Measurements from ENCODE around the gene DUSP1. TPM values are rescaled to one million over a fixed set of nuclear protein-coding genes. Genes with fewer than 3 reads are reported as not detected.

DUSP1 gene
- total and polyA plus RNA-seq, 2 of the 13 experiments (the other 11 are each of a cell fraction or from before 2014, with no cell fraction given), result 27.1 to 55.5 TPM

DNA sequence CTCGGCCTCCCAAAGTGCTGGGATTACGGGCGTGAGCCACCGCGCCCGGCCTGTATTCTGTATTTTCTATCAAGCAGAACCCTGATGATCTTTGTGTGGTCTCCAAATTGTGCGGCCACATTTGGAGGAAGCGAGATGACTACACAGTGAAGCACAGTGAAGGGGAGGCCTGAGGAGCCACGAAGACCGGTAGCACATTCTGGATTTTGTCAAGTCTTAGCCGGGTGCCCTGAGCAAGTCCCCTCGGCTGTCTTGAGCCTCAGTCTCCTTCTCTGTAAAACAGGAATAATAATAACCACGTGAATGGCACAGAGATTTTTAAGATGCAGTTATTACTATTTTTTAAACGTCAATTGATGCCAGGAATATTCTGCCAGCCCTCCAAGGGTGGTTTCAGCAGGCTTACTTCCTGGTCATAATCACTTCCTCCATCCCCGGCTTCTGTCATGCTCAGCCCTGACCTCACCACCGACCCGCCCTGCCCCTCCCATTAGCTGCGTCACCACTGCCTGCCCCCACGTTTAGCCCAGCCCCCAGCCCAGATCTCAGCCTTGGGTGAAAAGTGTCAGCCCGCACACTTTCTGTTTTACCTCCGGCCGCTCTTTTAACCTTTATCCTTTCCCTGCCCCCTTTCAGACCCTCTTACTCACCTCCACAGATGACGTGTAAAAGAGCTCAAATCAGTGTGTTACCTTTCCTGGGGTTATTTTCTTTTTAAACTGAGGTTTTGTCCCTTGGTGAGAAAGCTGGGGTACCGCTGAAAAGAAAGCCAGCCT, 36.1 kb upstream of the DUSP1 start (continued):
- TF ChIP-seq, protein P1, sequence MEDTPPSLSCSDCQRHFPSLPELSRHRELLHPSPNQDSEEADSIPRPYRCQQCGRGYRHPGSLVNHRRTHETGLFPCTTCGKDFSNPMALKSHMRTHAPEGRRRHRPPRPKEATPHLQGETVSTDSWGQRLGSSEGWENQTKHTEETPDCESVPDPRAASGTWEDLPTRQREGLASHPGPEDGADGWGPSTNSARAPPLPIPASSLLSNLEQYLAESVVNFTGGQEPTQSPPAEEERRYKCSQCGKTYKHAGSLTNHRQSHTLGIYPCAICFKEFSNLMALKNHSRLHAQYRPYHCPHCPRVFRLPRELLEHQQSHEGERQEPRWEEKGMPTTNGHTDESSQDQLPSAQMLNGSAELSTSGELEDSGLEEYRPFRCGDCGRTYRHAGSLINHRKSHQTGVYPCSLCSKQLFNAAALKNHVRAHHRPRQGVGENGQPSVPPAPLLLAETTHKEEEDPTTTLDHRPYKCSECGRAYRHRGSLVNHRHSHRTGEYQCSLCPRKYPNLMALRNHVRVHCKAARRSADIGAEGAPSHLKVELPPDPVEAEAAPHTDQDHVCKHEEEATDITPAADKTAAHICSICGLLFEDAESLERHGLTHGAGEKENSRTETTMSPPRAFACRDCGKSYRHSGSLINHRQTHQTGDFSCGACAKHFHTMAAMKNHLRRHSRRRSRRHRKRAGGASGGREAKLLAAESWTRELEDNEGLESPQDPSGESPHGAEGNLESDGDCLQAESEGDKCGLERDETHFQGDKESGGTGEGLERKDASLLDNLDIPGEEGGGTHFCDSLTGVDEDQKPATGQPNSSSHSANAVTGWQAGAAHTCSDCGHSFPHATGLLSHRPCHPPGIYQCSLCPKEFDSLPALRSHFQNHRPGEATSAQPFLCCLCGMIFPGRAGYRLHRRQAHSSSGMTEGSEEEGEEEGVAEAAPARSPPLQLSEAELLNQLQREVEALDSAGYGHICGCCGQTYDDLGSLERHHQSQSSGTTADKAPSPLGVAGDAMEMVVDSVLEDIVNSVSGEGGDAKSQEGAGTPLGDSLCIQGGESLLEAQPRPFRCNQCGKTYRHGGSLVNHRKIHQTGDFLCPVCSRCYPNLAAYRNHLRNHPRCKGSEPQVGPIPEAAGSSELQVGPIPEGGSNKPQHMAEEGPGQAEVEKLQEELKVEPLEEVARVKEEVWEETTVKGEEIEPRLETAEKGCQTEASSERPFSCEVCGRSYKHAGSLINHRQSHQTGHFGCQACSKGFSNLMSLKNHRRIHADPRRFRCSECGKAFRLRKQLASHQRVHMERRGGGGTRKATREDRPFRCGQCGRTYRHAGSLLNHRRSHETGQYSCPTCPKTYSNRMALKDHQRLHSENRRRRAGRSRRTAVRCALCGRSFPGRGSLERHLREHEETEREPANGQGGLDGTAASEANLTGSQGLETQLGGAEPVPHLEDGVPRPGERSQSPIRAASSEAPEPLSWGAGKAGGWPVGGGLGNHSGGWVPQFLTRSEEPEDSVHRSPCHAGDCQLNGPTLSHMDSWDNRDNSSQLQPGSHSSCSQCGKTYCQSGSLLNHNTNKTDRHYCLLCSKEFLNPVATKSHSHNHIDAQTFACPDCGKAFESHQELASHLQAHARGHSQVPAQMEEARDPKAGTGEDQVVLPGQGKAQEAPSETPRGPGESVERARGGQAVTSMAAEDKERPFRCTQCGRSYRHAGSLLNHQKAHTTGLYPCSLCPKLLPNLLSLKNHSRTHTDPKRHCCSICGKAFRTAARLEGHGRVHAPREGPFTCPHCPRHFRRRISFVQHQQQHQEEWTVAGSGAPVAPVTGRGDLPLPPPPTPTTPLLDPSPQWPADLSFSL (CRISPR knock-in tag; IDR thresholded peaks at IDR 0.05), result no peak
- TF ChIP-seq, protein P2, sequence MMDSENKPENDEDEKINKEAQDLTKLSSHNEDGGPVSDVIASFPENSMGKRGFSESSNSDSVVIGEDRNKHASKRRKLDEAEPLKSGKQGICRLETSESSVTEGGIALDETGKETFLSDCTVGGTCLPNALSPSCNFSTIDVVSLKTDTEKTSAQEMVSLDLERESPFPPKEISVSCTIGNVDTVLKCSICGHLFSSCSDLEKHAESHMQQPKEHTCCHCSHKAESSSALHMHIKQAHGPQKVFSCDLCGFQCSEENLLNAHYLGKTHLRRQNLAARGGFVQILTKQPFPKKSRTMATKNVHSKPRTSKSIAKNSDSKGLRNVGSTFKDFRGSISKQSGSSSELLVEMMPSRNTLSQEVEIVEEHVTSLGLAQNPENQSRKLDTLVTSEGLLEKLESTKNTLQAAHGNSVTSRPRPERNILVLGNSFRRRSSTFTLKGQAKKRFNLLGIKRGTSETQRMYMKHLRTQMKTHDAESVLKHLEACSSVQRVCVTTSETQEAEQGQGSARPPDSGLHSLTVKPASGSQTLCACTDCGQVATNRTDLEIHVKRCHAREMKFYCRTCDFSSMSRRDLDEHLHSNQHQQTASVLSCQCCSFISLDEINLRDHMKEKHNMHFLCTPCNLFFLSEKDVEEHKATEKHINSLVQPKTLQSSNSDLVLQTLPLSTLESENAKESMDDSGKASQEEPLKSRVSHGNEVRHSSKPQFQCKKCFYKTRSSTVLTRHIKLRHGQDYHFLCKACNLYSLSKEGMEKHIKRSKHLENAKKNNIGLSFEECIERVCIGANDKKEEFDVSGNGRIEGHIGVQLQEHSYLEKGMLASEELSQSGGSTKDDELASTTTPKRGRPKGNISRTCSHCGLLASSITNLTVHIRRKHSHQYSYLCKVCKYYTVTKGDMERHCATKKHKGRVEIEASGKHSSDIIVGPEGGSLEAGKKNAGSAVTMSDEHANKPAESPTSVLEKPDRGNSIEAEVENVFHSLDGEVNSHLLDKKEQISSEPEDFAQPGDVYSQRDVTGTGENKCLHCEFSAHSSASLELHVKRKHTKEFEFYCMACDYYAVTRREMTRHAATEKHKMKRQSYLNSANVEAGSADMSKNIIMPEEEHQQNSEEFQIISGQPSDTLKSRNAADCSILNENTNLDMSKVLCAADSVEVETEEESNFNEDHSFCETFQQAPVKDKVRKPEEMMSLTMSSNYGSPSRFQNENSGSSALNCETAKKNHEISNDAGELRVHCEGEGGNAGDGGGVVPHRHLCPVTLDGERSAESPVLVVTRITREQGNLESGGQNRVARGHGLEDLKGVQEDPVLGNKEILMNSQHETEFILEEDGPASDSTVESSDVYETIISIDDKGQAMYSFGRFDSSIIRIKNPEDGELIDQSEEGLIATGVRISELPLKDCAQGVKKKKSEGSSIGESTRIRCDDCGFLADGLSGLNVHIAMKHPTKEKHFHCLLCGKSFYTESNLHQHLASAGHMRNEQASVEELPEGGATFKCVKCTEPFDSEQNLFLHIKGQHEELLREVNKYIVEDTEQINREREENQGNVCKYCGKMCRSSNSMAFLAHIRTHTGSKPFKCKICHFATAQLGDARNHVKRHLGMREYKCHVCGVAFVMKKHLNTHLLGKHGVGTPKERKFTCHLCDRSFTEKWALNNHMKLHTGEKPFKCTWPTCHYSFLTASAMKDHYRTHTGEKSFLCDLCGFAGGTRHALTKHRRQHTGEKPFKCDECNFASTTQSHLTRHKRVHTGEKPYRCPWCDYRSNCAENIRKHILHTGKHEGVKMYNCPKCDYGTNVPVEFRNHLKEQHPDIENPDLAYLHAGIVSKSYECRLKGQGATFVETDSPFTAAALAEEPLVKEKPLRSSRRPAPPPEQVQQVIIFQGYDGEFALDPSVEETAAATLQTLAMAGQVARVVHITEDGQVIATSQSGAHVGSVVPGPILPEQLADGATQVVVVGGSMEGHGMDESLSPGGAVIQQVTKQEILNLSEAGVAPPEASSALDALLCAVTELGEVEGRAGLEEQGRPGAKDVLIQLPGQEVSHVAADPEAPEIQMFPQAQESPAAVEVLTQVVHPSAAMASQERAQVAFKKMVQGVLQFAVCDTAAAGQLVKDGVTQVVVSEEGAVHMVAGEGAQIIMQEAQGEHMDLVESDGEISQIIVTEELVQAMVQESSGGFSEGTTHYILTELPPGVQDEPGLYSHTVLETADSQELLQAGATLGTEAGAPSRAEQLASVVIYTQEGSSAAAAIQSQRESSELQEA (CRISPR knock-in tag; IDR thresholded peaks at IDR 0.05; ENCODE audit: not compliant biosample characterization), result no peak
- TF ChIP-seq, protein P3, sequence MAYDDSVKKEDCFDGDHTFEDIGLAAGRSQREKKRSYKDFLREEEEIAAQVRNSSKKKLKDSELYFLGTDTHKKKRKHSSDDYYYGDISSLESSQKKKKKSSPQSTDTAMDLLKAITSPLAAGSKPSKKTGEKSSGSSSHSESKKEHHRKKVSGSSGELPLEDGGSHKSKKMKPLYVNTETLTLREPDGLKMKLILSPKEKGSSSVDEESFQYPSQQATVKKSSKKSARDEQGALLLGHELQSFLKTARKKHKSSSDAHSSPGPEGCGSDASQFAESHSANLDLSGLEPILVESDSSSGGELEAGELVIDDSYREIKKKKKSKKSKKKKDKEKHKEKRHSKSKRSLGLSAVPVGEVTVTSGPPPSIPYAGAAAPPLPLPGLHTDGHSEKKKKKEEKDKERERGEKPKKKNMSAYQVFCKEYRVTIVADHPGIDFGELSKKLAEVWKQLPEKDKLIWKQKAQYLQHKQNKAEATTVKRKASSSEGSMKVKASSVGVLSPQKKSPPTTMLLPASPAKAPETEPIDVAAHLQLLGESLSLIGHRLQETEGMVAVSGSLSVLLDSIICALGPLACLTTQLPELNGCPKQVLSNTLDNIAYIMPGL (CRISPR knock-in tag; IDR thresholded peaks at IDR 0.05; ENCODE audit: borderline replicate concordance in 1 of 2, low read depth in 1 of 2), result no peak
- no peak for TF ChIP-seq TSC22D2 (CRISPR knock-in tag; IDR thresholded peaks at IDR 0.05; ENCODE audit: borderline replicate concordance)
- no peak for TF ChIP-seq ZNF335 (CRISPR knock-in tag; IDR thresholded peaks at IDR 0.05)
- TF ChIP-seq ZNF790 (CRISPR knock-in tag; IDR thresholded peaks at IDR 0.05; ENCODE audit: borderline replicate concordance), result no peak
- no peak for TF ChIP-seq KLF6 (CRISPR knock-in tag; IDR thresholded peaks at IDR 0.05)
- TF ChIP-seq HMG20A (CRISPR knock-in tag; IDR thresholded peaks at IDR 0.05; ENCODE audit: borderline replicate concordance), result no peak
- no peak for TF ChIP-seq HNRNPLL (IDR thresholded peaks at IDR 0.05; ENCODE audit: low read depth, low read length, poor library complexity, severe bottlenecking)
- TF ChIP-seq ATF1 (CRISPR knock-in tag; IDR thresholded peaks at IDR 0.05), result peak; percentile 89
- TF ChIP-seq ZNF138 (CRISPR knock-in tag; IDR thresholded peaks at IDR 0.05; ENCODE audit: low read depth), result no peak
- no peak for TF ChIP-seq CCDC6 (CRISPR knock-in tag; IDR thresholded peaks at IDR 0.05)
